Heart left ventricle (tissue), 16 donors: ENCODE measurements around the gene KNDC1. TPM values are rescaled to one million over a fixed set of nuclear protein-coding genes. Genes with fewer than 3 reads are reported as not detected.
A peak's percentile ranks its signal among the peaks of the same experiment; 100 is the strongest.

Source experiments
- ATAC-seq, 4 donors: fragments of 200-7000 bp; cut with Tn5 transposase; one replicate each; pipeline ENCODE4 v1.9.1; 2020 to 2022; ENCODE audit warnings: moderate library complexity in 4 of 4, mild to moderate bottlenecking in 3 of 4, moderate number of reproducible peaks in 1 of 4
- DNase-seq, 5 donors: peaks; one replicate each; pipeline ENCODE4 v3.0.0-alpha.2; 2020
- H3K27ac ChIP-seq, 12 donors: fragments of 200-600 bp; sonication (generic) in 4 of 12; one replicate each; pipeline versions ENCODE4 v1.5.0 to v1.8.0; 2016 to 2022; ENCODE audit warnings: mild to moderate bottlenecking in 2 of 12
- H3K27me3 ChIP-seq, 9 donors: fragments of 200-600 bp; sonication (generic) in 2 of 9; one replicate each; pipeline versions ENCODE4 v1.5.1 to v1.8.0; 2016 to 2022; ENCODE audit warnings: mild to moderate bottlenecking in 3 of 9
- H3K36me3 ChIP-seq, 9 donors: fragments of 200-600 bp; sonication (generic) in 2 of 9; one replicate each; pipeline versions ENCODE4 v1.5.0 to v1.8.0; 2018 to 2022; ENCODE audit warnings: mild to moderate bottlenecking in 2 of 9
- H3K4me1 ChIP-seq, 12 donors: fragments of 200-600 bp; sonication (generic) in 4 of 12; one replicate each; pipeline versions ENCODE4 v1.5.0 to v1.8.0; 2016 to 2022; ENCODE audit warnings: mild to moderate bottlenecking in 3 of 12
- H3K4me3 ChIP-seq, 12 donors: fragments of 200-600 bp; sonication (generic) in 4 of 12; one replicate each; pipeline versions ENCODE4 v1.5.0 to v1.8.0; 2017 to 2022; ENCODE audit warnings: mild to moderate bottlenecking in 9 of 12, moderate library complexity in 4 of 12
- H3K9me3 ChIP-seq, 12 donors: fragments of 200-600 bp; sonication (generic) in 4 of 12; one replicate each; pipeline versions ENCODE4 v1.5.0 to v1.8.0; 2016 to 2022; ENCODE audit warnings: mild to moderate bottlenecking in 1 of 12
- POLR2A ChIP-seq, 2 donors: fragments of 450-650 bp; IDR thresholded peaks; one replicate each; pipeline ENCODE4 v1.6.1; 2017; ENCODE audit warnings: antibody characterized with exemption in 2 of 2, mild to moderate bottlenecking in 2 of 2, moderate library complexity in 2 of 2
- WGBS, 4 donors: extraction: QIAGEN DNeasy Blood & Tissue Kit in 2 of 4; methylation state at CpG; one replicate each; pipeline versions ENCODE4 v1.1.5 to v1.1.7; 2013 to 2018; 5-methylcytosine and 5-hydroxymethylcytosine counted together
- intact Hi-C, 10 donors: fragments of 100-400 bp; cut with DNase I; formaldehyde crosslinking; loops; one replicate each; pipeline versions ENCODE4 v1.11.1 to v1.14.2; 2022
- polyA plus RNA-seq, 2 donors: library from polyadenylated mRNA; stranded (reverse); fragments of 200-250 nt; gene quantifications; one replicate each; pipeline ENCODE4 v1.2.3, GENCODE V29; 2013
- total RNA-seq, 9 donors: library from RNA; depleted of rRNA in 2 of 9; stranded (reverse); fragments of >200 nt in 2 of 9; fragmentation: NEBNext Ultra II Directional in 3 of 9; extraction: Animal tissue kit (Norgen Biotek cat#: 25700) in 3 of 9; gene quantifications; one replicate each; pipeline versions ENCODE4 v1.1.0 to v1.2.4, GENCODE V29; 2016 to 2023
- TF ChIP-seq, protein P1 (sequence below), 12 donors: fragments of 200-600 bp; sonication (generic) in 4 of 12; IDR thresholded peaks; one replicate each; pipeline versions ENCODE4 v1.5.0 to v1.8.0; 2018 to 2022; ENCODE audit warnings: antibody characterized with exemption in 12 of 12, mild to moderate bottlenecking in 5 of 12
- donor health status: ischemic (EF 13 %, LVEDD 7.1; RV severe dilation, severe dysfunction).
- donor health status: healthy with polysubstance abuse.
- donor health status: DM: no; HTN: yes; CAD: no.
- donor health status: DM: no; HTN: no; CAD: no.
- donor health status: ischemic (EF 25% LVEDD 6.9; RV normal size, moderate dysfunction).
- donor health status: ischemic (EF 25% LVEDD 5.7; RV mildly dilated, moderate dysfunction).
- donor health status: healthy.
- donor health status: DM: yes; HTN: yes; CAD: no.
- donor health status: ischemic (EF 35%, LVEDD 5.7; RV mildly dilated, moderate dysfunction).
- donor health status: nonischemic (EF 11% LVEDD 7.7; RV severe dilation, severe dysfunction).
- donor health status: DM: yes; HTN: yes; CAD: no.
- donor health status: PGD.
- donor health status: ischemic (EF 29% LVEDD 5.4; RV normal size, mild dysfunction).
- donor health status: nonischemic (EF 23%, LVEDD 6.1; RV moderate dilation, normal function).

KNDC1 gene
- total and polyA plus RNA-seq, 11 donors, result 0.04 to 2.9 (median 0.10) TPM; not detected in 3

DNA sequence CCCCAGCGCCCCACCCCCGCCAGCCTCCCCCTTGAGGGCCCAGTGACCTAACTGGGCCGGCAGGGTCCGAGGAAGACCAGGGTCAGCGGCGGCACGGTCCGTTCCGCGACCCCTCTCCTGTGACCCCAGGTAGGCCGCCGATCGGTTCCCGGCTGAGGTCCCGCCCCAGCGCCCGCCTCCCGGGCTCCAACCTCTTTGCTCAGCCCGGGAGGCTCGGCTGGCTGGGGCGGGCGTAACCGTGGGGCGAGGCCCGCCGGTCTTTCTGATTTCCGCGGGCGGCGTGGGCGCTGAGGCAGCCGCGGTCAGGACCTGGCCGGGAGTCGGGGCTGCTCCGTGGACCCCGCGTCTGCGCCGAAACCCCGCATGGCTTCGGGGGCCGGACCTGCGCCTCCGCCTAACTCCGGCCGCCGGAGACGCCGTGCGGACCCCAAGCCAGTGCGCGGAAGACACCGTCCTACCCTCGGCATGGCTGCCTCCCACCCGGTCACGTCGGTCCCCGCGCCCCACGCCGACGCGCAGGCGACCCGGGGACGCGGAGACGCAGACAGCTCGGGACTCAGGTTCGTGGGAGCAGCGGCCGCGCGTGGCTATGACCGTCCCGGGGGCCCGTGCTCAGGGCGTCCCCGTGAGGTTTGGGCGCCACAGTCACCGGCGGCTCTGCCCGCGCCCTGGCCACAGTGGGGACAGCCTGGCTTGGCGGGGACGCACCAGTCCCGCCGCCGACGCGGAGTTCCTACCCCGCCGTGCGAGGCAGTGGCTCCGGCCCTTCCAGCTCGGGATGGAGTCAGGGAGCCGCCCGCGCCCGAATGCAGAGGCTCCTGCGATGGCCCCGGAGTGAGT lies 76.6 kb downstream of the KNDC1 start:
- DNase-seq (no peak), ATAC-seq (peak in 2 of 4 donors; percentile 12 to 18)
- Histone ChIP-seq H3K36me3 (no peaks in the 10 kb centered on the region), H3K27me3 (peaks cover 46 to 94% (median 84%) of the 10 kb centered on the region in 9 donors), H3K9me3 (no peaks in the 10 kb centered on the region), H3K4me3 (peak overlapping the region in 10 of 12 donors; percentile 8 to 55 (median 31)), H3K4me1 (peaks cover 0 to 37% (median 4%) of the 10 kb centered on the region in 12 donors), H3K27ac (peak overlapping the region in 4 of 12 donors; percentile 11 to 58 (median 26))
- WGBS, 4 donors, result 0 to 1% (median 1%) methylated on average over 10 to 103 of the region's 103 CpGs
- intact Hi-C loops, result no loop called here
- no peak for TF ChIP-seq POLR2A (IDR thresholded peaks at IDR 0.05)
- TF ChIP-seq, protein P1, sequence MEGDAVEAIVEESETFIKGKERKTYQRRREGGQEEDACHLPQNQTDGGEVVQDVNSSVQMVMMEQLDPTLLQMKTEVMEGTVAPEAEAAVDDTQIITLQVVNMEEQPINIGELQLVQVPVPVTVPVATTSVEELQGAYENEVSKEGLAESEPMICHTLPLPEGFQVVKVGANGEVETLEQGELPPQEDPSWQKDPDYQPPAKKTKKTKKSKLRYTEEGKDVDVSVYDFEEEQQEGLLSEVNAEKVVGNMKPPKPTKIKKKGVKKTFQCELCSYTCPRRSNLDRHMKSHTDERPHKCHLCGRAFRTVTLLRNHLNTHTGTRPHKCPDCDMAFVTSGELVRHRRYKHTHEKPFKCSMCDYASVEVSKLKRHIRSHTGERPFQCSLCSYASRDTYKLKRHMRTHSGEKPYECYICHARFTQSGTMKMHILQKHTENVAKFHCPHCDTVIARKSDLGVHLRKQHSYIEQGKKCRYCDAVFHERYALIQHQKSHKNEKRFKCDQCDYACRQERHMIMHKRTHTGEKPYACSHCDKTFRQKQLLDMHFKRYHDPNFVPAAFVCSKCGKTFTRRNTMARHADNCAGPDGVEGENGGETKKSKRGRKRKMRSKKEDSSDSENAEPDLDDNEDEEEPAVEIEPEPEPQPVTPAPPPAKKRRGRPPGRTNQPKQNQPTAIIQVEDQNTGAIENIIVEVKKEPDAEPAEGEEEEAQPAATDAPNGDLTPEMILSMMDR (IDR thresholded peaks at IDR 0.05), result no peak

DNA sequence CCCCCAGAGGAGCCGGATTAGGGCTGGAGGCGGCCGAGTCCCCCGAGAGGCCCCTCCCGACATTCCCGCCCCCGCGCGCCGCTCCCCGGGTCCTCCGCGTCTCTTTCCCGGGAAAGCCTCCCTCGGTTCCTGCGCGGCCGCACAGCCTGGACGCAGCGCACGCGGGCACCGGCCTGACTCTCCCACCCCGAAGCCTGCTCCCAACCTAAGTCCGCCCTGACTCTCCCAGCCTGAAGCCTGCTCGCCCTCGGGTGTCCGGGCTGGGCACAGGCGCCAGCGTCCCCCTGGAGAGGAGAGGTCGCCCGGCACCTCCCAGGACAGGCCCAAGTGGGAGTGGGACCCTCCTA lies 77.2 kb downstream of the KNDC1 start:
- intact Hi-C loops, result no loop called here
- ATAC-seq (no peak), DNase-seq (no peak)
- peaks cover 41 to 94% (median 84%) of the 10 kb centered on the region in 9 donors for H3K27me3 ChIP-seq
- H3K9me3 ChIP-seq, result no peaks in the 10 kb centered on the region
- no peak overlapping the region for H3K27ac ChIP-seq
- TF ChIP-seq, protein P1 (IDR thresholded peaks at IDR 0.05), result no peak
- TF ChIP-seq POLR2A (IDR thresholded peaks at IDR 0.05), result no peak
- H3K4me3 ChIP-seq, result peak overlapping the region in 9 of 12 donors; percentile 5 to 55 (median 34)
- H3K4me1 ChIP-seq, result peaks cover 0 to 37% (median 4%) of the 10 kb centered on the region in 12 donors
- H3K36me3 ChIP-seq, result no peaks in the 10 kb centered on the region
- 1 to 4% (median 2%) methylated on average over 5 to 32 of the region's 32 CpGs for WGBS, 4 donors

DNA sequence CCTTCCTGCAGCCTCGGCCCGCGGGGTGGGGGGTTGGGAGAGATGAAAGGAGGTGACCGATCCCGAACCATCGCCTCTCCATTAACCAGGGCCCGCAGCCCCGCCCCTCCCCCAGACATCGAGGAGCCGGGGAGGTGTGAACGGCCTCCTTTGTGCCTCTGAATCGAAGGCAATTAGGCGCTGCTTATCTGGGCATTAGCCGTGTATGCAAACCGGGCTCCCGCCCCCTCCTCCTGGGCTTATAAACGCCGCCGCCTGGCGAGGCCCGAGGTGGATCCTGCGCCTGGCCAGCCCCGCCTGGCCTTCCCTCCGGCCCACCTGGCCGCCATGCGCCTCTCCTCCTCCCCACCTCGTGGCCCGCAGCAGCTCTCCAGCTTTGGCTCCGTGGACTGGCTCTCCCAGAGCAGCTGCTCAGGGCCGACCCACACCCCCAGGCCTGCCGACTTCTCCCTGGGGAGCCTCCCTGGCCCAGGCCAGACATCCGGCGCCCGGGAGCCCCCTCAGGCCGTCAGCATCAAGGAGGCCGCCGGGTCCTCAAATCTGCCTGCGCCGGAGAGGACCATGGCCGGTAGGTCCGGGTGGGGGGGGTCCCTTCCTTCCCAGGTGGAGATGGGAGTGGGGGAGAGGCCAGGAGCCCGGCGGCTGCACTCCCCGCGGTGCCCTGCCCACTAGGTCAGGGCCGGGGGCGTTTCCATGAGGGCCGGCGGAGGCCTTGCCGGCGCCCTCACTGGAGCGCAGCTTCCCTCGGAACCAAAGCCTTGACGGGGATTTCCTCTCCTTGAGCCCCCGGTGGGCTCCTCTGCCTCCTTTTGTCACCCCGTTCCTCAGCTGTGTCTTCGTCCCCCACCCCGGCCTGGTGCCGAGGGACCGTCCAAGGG lies 77.8 kb downstream of the KNDC1 start, which contains the start of gene VENTX:
VENTX (plus strand) TSS at position 268 of the 878 bp plus-strand sequence; CDS start at position 328, 60 bp downstream.
- Histone ChIP-seq H3K9me3 (no peaks in the 10 kb centered on the region), H3K4me3 (peak within 1 kb of the TSS in 10 of 12 donors; percentile 8 to 55 (median 31)), H3K4me1 (peaks cover 0 to 37% (median 4%) of the 10 kb centered on the region in 12 donors), H3K27ac (no peak within 1 kb of the TSS), H3K27me3 (peaks cover 39 to 91% (median 84%) of the 10 kb centered on the region in 9 donors), H3K36me3 (no peaks in the 10 kb centered on the region)
- intact Hi-C loops, result no loop called here
- WGBS, 4 donors, result 5 to 10% (median 7%) methylated on average over 9 to 60 of the region's 60 CpGs
- ATAC-seq (no peak), DNase-seq (no peak)
- TF ChIP-seq POLR2A (IDR thresholded peaks at IDR 0.05), result no peak
- TF ChIP-seq, protein P1 (IDR thresholded peaks at IDR 0.05), result no peak

DNA sequence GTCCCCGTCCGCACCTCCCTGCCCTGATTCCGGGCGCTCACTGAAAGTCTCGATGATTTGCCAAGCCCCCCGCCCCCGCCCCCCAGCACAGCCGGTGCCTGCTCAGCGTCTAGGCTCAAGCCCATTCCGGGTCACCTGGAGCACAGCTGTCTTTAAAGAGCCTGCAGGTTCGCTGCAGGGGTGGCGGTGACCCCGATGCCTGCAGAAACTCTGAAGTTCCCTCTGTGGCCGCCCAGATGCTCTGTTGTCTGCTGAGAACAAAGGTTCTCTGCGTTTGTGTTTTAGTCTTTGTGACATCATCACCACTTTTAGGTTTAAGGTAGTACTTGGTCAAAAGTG lies 78.4 kb downstream of the KNDC1 start:
- Histone ChIP-seq H3K36me3 (no peaks in the 10 kb centered on the region), H3K27ac (no peak overlapping the region), H3K9me3 (no peaks in the 10 kb centered on the region), H3K4me3 (no peak overlapping the region), H3K27me3 (peaks cover 39 to 91% (median 80%) of the 10 kb centered on the region in 9 donors), H3K4me1 (peaks cover 0 to 37% (median 4%) of the 10 kb centered on the region in 12 donors)
- DNase-seq, result no peak
- WGBS, 4 donors, result 13 to 20% (median 17%) methylated on average over 14 to 15 of the region's 15 CpGs
- TF ChIP-seq, protein P1 (IDR thresholded peaks at IDR 0.05), result no peak
- TF ChIP-seq POLR2A (IDR thresholded peaks at IDR 0.05), result no peak
- intact Hi-C loops, result no loop called here
- ATAC-seq, result no peak
